ENCODE measurements around the gene SPRING1.

SPRING1 gene

DNA sequence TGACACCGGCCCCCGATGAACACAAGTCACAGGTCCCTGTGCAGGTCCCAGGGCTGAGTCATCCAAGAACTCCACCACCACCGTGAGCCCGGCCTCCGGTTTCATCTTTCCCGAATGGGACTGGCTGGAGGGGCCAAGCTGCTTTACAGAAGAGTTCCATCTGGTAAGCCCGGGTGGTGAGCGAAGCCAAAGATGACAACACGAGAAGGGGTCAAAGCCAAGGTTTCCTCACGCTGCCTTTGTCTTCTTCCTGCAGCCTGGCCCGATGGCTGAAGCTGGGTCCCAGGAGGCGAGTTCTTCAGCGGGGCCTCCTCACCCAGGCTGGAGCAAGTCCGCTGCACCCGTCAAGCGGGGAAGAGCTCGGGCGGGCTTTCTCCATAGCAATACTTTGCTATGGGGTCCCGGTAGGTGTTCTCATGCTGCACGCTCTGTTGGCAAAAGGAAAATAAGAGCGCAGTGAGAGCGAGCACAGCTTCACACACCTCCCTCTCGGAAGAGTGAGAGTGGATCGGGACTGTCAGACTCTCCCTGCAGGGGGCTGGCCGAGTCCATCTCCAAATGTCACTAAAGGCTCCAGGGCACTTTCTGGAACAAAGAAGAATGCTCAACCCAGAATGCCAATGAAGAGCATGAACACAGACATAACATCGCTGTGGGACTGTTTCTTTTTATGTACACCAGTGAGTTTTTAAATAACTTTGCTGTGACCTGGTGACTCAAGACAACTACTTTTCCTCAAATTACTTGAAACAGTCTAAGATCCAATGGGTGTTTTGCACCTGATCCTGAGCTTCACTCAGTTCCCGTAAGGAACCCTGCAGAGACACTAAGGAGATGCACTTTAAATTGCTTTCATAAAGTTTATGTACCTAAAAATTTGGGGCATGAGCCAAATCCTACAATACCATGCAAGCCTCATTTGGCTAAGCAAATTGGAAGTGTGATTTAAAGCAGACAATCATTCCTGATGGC lies 20.1 kb downstream of the SPRING1 start:
- TF ChIP-seq, protein P1, sequence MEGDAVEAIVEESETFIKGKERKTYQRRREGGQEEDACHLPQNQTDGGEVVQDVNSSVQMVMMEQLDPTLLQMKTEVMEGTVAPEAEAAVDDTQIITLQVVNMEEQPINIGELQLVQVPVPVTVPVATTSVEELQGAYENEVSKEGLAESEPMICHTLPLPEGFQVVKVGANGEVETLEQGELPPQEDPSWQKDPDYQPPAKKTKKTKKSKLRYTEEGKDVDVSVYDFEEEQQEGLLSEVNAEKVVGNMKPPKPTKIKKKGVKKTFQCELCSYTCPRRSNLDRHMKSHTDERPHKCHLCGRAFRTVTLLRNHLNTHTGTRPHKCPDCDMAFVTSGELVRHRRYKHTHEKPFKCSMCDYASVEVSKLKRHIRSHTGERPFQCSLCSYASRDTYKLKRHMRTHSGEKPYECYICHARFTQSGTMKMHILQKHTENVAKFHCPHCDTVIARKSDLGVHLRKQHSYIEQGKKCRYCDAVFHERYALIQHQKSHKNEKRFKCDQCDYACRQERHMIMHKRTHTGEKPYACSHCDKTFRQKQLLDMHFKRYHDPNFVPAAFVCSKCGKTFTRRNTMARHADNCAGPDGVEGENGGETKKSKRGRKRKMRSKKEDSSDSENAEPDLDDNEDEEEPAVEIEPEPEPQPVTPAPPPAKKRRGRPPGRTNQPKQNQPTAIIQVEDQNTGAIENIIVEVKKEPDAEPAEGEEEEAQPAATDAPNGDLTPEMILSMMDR (IDR thresholded peaks at IDR 0.05; ENCODE audit: insufficient read depth, low read depth, low read length, missing control alignments): no peak
- H3K4me3 ChIP-seq (ENCODE audit: low read depth, low read length): no peak overlapping the region
- DNase-seq (ENCODE audit: low read depth): no peak

DNA sequence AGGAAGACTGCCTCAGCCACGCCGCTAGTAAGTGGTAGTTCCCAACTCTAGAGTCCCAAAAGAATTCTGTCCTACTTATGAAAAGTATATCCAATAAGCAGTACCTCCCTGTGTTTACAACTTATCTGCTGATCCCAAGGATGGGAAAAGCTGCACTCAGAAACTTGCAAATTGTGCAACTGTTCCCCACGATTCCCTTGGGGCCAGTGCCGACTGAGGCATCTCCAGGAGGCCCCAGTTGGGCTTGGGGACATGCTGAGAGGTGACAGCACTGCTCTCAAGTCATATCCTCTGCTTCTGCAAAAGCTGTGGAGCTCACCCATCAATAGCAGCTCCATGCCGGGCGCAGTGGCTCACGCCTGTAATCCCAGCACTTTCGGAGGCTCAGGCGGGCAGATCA lies 23.7 kb downstream of the SPRING1 start:
- DNase-seq (ENCODE audit: low read depth): no peak
- TF ChIP-seq, protein P1 (IDR thresholded peaks at IDR 0.05; ENCODE audit: insufficient read depth, low read depth, low read length, missing control alignments): no peak
- no peak overlapping the region for H3K4me3 ChIP-seq (ENCODE audit: low read depth, low read length)

DNA sequence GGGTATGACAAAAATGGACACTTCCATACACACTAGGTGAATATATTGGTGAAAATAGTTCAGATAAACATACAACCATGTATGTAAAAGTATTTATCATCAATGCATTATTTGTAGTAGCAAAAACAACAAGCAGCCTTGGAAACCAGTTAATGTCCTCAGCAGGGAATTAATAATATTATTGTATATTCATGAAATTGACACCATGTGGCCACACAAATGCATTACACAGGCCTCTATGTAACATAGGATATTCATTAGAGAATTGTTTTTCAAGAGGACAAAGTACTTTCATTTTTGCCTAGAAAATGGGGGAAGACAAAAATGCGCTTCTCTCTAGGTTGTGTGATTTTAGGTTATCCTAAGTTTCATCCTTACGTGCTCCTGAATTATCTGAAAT lies 24.3 kb downstream of the SPRING1 start:
- TF ChIP-seq, protein P1 (IDR thresholded peaks at IDR 0.05; ENCODE audit: insufficient read depth, low read depth, low read length, missing control alignments): no peak
- DNase-seq (ENCODE audit: low read depth): no peak
- H3K4me3 ChIP-seq (ENCODE audit: low read depth, low read length): no peak overlapping the region

DNA sequence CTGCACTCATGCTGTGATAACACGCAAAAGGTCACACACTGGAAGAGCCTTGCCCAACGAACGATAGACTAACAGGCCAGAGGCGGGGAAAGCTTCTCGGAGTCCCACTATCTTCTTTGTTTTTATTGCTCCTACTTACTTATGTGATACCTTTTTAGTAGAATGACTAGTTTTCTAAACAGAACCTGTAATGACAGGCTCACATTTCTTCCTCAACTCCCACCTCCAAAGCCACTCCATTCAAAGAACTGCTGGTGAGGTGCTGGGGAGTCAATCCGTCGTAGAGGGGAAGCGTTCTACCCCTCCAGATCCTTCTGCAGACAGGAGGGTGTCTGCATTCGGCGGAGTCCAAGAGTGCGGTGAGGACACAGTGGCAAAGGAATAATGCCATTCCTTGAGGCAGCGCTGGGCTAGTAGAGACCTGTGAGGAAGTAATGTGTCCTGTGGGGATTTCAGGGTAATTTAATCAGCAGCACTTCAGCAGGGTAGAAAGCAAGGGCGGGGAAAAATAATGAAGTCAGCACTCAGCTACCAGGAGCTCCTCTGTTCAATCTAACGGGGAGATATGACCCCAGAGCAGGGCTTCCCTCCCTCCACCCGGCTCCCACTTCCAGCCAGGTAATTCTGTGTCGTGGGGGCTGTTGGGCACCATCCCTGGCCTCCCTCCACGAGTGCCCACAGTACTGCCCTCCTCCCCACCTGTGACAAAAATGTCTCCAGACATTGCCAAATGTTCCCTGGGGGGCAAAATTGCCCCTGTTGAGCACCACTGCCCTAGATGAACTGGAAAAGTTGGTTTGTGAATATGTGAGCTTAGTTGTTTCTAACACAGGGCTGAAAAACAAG lies 25.2 kb downstream of the SPRING1 start:
- TF ChIP-seq, protein P1 (IDR thresholded peaks at IDR 0.05; ENCODE audit: insufficient read depth, low read depth, low read length, missing control alignments): no peak
- no peak overlapping the region for H3K4me3 ChIP-seq (ENCODE audit: low read depth, low read length)
- no peak for DNase-seq (ENCODE audit: low read depth)

DNA sequence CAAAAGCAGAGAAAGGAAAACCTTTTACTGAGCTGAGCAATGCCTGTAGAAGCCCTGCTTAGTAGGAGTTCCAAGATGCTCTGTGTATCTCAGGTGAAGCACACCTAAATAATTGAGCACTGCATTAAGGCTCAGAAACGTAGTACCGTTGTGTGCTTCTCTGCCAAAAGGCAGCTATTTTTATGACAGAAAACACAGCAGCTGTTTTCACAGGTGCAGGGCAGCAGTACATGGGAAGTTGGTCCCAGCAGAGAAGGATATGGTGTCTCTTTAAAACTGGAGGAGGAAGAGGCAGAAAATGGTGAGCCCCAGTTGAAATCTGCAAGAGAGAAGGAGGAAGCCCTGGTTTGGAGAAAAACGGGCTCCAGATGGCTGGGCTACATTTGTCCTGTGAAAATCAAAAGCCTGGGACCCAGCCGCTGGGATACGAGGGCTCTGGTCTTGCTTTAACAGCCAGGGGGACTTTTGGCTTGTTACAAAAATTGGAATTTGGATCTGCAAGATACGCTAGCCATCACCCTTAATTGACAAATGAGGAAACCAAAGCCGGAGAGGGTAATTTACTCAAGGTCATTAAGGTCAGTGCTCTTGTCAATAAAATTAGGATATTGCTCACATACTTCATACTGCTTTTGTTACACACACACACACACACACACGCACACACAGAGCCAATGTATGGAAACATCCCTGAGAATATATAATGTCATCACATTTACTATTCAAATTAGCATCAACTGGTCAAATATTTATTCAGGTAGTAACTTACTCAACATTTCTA lies 27.3 kb downstream of the SPRING1 start:
- TF ChIP-seq, protein P1 (IDR thresholded peaks at IDR 0.05; ENCODE audit: insufficient read depth, low read depth, low read length, missing control alignments): no peak
- no peak overlapping the region for H3K4me3 ChIP-seq (ENCODE audit: low read depth, low read length)
- DNase-seq (ENCODE audit: low read depth): no peak

DNA sequence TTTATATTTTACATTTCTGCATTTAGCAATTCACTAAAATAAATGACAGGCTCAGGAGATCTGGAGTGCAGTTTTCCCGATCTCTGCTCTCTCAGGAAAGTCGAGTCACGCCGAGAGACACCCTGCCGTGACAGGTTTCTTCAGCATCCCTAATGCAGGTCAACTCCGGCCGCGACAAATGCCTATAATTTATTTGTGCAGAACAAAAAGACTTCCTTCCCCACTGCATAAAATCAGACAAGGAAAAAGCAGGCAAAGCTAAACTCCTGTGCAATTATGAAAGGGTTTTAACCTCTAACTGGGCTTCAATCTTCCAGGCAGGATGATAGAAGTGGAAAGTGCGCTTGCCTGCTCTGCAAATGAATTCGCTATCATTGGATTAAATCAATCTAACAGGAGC lies 28.1 kb downstream of the SPRING1 start:
- H3K4me3 ChIP-seq (ENCODE audit: low read depth, low read length): no peak overlapping the region
- TF ChIP-seq, protein P1 (IDR thresholded peaks at IDR 0.05; ENCODE audit: insufficient read depth, low read depth, low read length, missing control alignments): no peak
- DNase-seq (ENCODE audit: low read depth): no peak
